K562 (cell line): ENCODE measurements around the gene SPRED2. TPM values are rescaled to one million over a fixed set of nuclear protein-coding genes. Genes with fewer than 3 reads are reported as not detected.
A peak's percentile ranks its signal among the peaks of the same experiment; 100 is the strongest.

Experiments used
- CEBPG ChIP-seq, 3 experiments: fragments of 200-800 bp in 1 of 3; sonication (Bioruptor generic) in 1 of 3; sonication (generic) in 1 of 3; formaldehyde crosslinking in 1 of 3; IDR thresholded peaks in 2 of 3; conservative IDR thresholded peaks in 1 of 3; 2 replicates each; pipeline versions ENCODE4 v1.6.1 to v1.8.0; 2016 to 2022; ENCODE audit warnings: missing compliant biosample characterization in 2 of 3, missing genetic modification characterization in 2 of 3, mild to moderate bottlenecking in 1 of 3, missing genetic modification reagents in 1 of 3
- CREM ChIP-seq: IDR thresholded peaks from 2 replicates; pipeline ENCODE4 v1.6.1; 2014; ENCODE audit warnings: antibody characterized with exemption, low read depth
- FOXJ2 ChIP-seq: fragments of 200-800 bp; sonication (Bioruptor generic); IDR thresholded peaks from 2 replicates; pipeline ENCODE4 v1.6.1; 2016; ENCODE audit warnings: missing genetic modification characterization, missing compliant biosample characterization
- GTF2F1 ChIP-seq: IDR thresholded peaks from 2 replicates; pipeline ENCODE4 v1.6.1; 2011; ENCODE audit warnings: low read depth, low read length, improper control_type of control experiment
- HLTF ChIP-seq: fragments of 450-650 bp; IDR thresholded peaks from 2 replicates; pipeline ENCODE4 v1.6.1; 2016
- ILK ChIP-seq: fragments of 450-650 bp; IDR thresholded peaks from 2 replicates; pipeline ENCODE4 v1.6.1; 2016; ENCODE audit warnings: missing genetic modification characterization, low read depth, mild to moderate bottlenecking, missing compliant biosample characterization, moderate library complexity, borderline replicate concordance
- MEF2A ChIP-seq: IDR thresholded peaks from 2 replicates; pipeline ENCODE4 v1.6.1; 2011; ENCODE audit warnings: low read depth, mild to moderate bottlenecking, low read length, moderate library complexity; ENCODE audit not compliant: control insufficient read depth
- RBBP5 ChIP-seq: fragments of 200-600 bp; sonication (generic); IDR thresholded peaks from 2 replicates; pipeline ENCODE4 v1.6.1; 2012; ENCODE audit warnings: borderline replicate concordance, mild to moderate bottlenecking, low read length, control low read depth, inconsistent platforms; ENCODE audit not compliant: insufficient read depth, poor library complexity, severe bottlenecking
- RFX7 ChIP-seq: fragments of 250-450 bp; sonication (Bioruptor Pico); IDR thresholded peaks from 2 replicates; pipeline ENCODE4 v1.5.1; 2021; ENCODE audit warnings: mild to moderate bottlenecking
- SMAD3 ChIP-seq: fragments of 450-650 bp; formaldehyde crosslinking; conservative IDR thresholded peaks from 2 replicates; pipeline ENCODE4 v1.4.0; 2020; ENCODE audit warnings: mild to moderate bottlenecking
- SMARCE1 ChIP-seq: fragments of 450-650 bp; IDR thresholded peaks from 2 replicates; pipeline ENCODE4 v1.7.1; 2016; ENCODE audit warnings: mild to moderate bottlenecking
- SUPT5H ChIP-seq: fragments of 450-650 bp; IDR thresholded peaks from 2 replicates; pipeline ENCODE4 v1.6.1; 2016
- ZKSCAN3 ChIP-seq: fragments of 250-450 bp; sonication (Bioruptor Pico); IDR thresholded peaks from 2 replicates; pipeline ENCODE4 v1.4.0; 2020
- ZNF134 ChIP-seq: fragments of 250-450 bp; sonication (Bioruptor Pico); conservative IDR thresholded peaks from 2 replicates; pipeline ENCODE4 v1.4.0; 2020
- ZNF584 ChIP-seq: fragments of 200-800 bp; sonication (Bioruptor generic); IDR thresholded peaks from 2 replicates; pipeline ENCODE4 v1.6.1; 2016; ENCODE audit warnings: low read depth, mild to moderate bottlenecking, missing genetic modification characterization, missing compliant biosample characterization
- ZNF780A ChIP-seq: fragments of 250-450 bp; sonication (Bioruptor Pico); IDR thresholded peaks from 2 replicates; pipeline ENCODE4 v1.5.0; 2021; ENCODE audit warnings: mild to moderate bottlenecking
- polyA plus RNA-seq, 8 experiments: library from polyadenylated mRNA; depleted of rRNA in 4 of 8; stranded (reverse) in 5 of 8; unstranded in 3 of 8; fragments of >200 nt; fragmentation: Nextera tagmentation in 2 of 8; fragmentation: Illumina TruSeq in 1 of 8; extraction: Ambion mirVana in 2 of 8; extraction: Trizol in 1 of 8; gene quantifications; 2 replicates each; pipeline versions ENCODE4 v1.2.1 to v1.2.3, GENCODE V29; 2011 to 2014; ENCODE audit warnings: inconsistent platforms in 1 of 8, missing spikeins in 1 of 8
- total RNA-seq, 7 experiments: library from RNA; depleted of rRNA in 6 of 7; stranded (reverse); fragments of >200 nt in 6 of 7; fragmentation: Illumina TruSeq in 2 of 7; extraction: Trizol in 2 of 7; gene quantifications; 2 replicates each; pipeline versions ENCODE4 v1.2.1 to v1.2.3, GENCODE V29; 2011 to 2021; ENCODE audit warnings: low replicate concordance in 1 of 7
- TF ChIP-seq, protein P1 (sequence below), 2 experiments: IDR thresholded peaks; 2 replicates each; pipeline ENCODE4 v1.6.1; 2011; ENCODE audit warnings: borderline replicate concordance in 1 of 2, control low read depth in 1 of 2, low read depth in 1 of 2, low read length in 1 of 2, mild to moderate bottlenecking in 1 of 2, mixed read lengths in 1 of 2, moderate library complexity in 1 of 2; ENCODE audit not compliant: insufficient read depth in 1 of 2, insufficient read length in 1 of 2, poor library complexity in 1 of 2, severe bottlenecking in 1 of 2; ENCODE audit errors: extremely low read depth in 1 of 2
- TF ChIP-seq, protein P2 (sequence below): fragments of 450-650 bp; IDR thresholded peaks from one replicate; pipeline ENCODE4 v1.6.1; 2018; ENCODE audit warnings: mild to moderate bottlenecking, moderate library complexity; ENCODE audit not compliant: partially characterized antibody
- TF ChIP-seq, protein P3 (sequence below): fragments of 450-650 bp; IDR thresholded peaks from 2 replicates; pipeline ENCODE4 v1.6.1; 2016; ENCODE audit warnings: missing biosample characterization, missing genetic modification characterization
- TF ChIP-seq, protein P4 (sequence below): fragments of 250-450 bp; sonication (Bioruptor Pico); IDR thresholded peaks from 2 replicates; pipeline ENCODE4 v1.4.0; 2020; ENCODE audit warnings: mild to moderate bottlenecking
- TF ChIP-seq, protein P5 (sequence below): fragments of 200-800 bp; sonication (Bioruptor generic); IDR thresholded peaks from 2 replicates; pipeline ENCODE4 v1.6.1; 2017; ENCODE audit warnings: missing genetic modification characterization, missing compliant biosample characterization

Gene SPRED2
- total and polyA plus RNA-seq, 9 of the 15 experiments (the other 6 are each of a cell fraction or from before 2014, with no cell fraction given): 4.6 to 50.8 (median 14.1) TPM

DNA sequence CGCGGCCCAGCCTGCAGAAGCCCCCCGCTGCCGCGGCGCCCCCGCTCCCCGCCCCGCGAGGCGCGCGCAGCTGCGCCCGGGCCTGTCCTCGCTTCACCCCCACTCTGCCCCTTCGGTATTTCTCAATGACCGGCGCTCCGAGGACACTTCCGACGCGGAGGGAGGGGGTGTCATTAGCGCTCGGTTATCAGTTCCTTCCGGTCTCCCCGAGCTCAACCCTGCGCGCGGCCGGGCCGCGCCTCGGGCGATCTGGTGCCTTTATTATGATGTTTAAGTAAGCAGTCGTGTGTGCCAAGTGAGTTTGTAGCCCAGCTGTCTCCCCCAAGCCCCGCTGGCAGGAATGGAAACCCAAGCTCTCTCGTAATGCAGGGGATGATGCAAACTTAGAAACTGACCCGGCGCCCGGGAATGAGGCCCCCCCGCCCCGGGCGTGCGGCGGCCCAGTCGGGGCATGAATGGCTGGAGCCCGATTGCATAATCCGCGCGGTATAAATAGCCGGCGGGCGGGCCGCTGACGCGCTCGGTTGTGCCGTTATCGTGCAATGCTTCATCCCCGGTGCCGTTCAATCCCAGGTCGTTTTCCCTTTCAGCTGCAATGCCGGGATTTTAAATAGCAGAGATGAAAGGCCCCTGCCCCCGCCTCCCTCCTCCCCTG, 3.9 kb upstream of the SPRED2 start (continued):
- TF ChIP-seq, protein P1, sequence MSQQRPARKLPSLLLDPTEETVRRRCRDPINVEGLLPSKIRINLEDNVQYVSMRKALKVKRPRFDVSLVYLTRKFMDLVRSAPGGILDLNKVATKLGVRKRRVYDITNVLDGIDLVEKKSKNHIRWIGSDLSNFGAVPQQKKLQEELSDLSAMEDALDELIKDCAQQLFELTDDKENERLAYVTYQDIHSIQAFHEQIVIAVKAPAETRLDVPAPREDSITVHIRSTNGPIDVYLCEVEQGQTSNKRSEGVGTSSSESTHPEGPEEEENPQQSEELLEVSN (IDR thresholded peaks at IDR 0.05; ENCODE audit: borderline replicate concordance in 1 of 2, extremely low read depth in 1 of 2, insufficient read depth in 1 of 2, insufficient read length in 1 of 2, low read depth in 1 of 2, low read length in 1 of 2, poor library complexity in 1 of 2, severe bottlenecking in 1 of 2): peak; percentile 14 to 61
- TF ChIP-seq ZNF584 (peak; percentile 80; the same call in 1 of the 2 replicates), CREM (peak; percentile 64), CEBPG (CRISPR knock-in tag; IDR thresholded peaks at IDR 0.05) (peak; percentile 98), CEBPG (tag; conservative IDR thresholded peaks at IDR 0.05 in 1 of 2, IDR thresholded peaks at IDR 0.05 in 1 of 2) (peak; percentile 100), SMAD3 (CRISPR knock-in tag) (no peak), ZKSCAN3 (no peak), RBBP5 (peak; percentile 63), GTF2F1 (peak; percentile 36; the same call in 1 of the 2 replicates), ZNF134 (CRISPR knock-in tag) (no peak), FOXJ2 (tag) (peak; percentile 79), ILK (tag) (no peak), HLTF (0 out of 2 replicates have a peak, but pooled peaks have one; percentile 81), SUPT5H (peak; percentile 80; the same call in 1 of the 2 replicates), ZNF780A (CRISPR knock-in tag) (no peak), RFX7 (CRISPR knock-in tag) (no peak), MEF2A (peak; percentile 93), SMARCE1 (peak; percentile 76)
- TF ChIP-seq, protein P2, sequence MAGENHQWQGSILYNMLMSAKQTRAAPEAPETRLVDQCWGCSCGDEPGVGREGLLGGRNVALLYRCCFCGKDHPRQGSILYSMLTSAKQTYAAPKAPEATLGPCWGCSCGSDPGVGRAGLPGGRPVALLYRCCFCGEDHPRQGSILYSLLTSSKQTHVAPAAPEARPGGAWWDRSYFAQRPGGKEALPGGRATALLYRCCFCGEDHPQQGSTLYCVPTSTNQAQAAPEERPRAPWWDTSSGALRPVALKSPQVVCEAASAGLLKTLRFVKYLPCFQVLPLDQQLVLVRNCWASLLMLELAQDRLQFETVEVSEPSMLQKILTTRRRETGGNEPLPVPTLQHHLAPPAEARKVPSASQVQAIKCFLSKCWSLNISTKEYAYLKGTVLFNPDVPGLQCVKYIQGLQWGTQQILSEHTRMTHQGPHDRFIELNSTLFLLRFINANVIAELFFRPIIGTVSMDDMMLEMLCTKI: no peak
- TF ChIP-seq, protein P3, sequence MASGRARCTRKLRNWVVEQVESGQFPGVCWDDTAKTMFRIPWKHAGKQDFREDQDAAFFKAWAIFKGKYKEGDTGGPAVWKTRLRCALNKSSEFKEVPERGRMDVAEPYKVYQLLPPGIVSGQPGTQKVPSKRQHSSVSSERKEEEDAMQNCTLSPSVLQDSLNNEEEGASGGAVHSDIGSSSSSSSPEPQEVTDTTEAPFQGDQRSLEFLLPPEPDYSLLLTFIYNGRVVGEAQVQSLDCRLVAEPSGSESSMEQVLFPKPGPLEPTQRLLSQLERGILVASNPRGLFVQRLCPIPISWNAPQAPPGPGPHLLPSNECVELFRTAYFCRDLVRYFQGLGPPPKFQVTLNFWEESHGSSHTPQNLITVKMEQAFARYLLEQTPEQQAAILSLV (tag): peak; percentile 88
- TF ChIP-seq, protein P4, sequence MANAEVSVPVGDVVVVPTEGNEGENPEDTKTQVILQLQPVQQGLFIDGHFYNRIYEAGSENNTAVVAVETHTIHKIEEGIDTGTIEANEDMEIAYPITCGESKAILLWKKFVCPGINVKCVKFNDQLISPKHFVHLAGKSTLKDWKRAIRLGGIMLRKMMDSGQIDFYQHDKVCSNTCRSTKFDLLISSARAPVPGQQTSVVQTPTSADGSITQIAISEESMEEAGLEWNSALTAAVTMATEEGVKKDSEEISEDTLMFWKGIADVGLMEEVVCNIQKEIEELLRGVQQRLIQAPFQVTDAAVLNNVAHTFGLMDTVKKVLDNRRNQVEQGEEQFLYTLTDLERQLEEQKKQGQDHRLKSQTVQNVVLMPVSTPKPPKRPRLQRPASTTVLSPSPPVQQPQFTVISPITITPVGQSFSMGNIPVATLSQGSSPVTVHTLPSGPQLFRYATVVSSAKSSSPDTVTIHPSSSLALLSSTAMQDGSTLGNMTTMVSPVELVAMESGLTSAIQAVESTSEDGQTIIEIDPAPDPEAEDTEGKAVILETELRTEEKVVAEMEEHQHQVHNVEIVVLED (CRISPR knock-in tag): peak; percentile 35; the same call in 1 of the 2 replicates
- TF ChIP-seq, protein P5, sequence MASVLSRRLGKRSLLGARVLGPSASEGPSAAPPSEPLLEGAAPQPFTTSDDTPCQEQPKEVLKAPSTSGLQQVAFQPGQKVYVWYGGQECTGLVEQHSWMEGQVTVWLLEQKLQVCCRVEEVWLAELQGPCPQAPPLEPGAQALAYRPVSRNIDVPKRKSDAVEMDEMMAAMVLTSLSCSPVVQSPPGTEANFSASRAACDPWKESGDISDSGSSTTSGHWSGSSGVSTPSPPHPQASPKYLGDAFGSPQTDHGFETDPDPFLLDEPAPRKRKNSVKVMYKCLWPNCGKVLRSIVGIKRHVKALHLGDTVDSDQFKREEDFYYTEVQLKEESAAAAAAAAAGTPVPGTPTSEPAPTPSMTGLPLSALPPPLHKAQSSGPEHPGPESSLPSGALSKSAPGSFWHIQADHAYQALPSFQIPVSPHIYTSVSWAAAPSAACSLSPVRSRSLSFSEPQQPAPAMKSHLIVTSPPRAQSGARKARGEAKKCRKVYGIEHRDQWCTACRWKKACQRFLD: no peak
